ENCODE results near the gene EN1.

GRCh38 chr2:118860506-118860905 is 13.1 kb upstream of the EN1 start:
- no peak for TF ChIP-seq CTCF (conservative IDR thresholded peaks at IDR 0.05 in 1 of 2, IDR thresholded peaks at IDR 0.05 in 1 of 2; ENCODE audit: low read depth in 1 of 2, low read length in 2 of 2)
- no peak for TF ChIP-seq EZH2 (IDR thresholded peaks at IDR 0.05; ENCODE audit: low read length, missing control alignments)

Measured in fibroblast of lung (primary cell).